HFFc6 (cell line): Measurements from ENCODE around the gene GLOD4. TPM values are rescaled to one million over a fixed set of nuclear protein-coding genes. Genes with fewer than 3 reads are reported as not detected.

Source experiments
- DNase-seq: peaks from one replicate; pipeline ENCODE4 v3.0.0-alpha.2; 2018
- H3K27ac Mint-ChIP-seq: 2 replicates; pipeline ENCODE4 v1.8.0; 2020; ENCODE audit warnings: mild to moderate bottlenecking, mixed read lengths
- H3K27me3 Mint-ChIP-seq: 2 replicates; pipeline ENCODE4 v1.8.0; 2021; ENCODE audit warnings: mild to moderate bottlenecking, moderate library complexity, mixed read lengths; ENCODE audit not compliant: insufficient read depth
- H3K36me3 Mint-ChIP-seq: 2 replicates; pipeline ENCODE4 v1.8.0; 2021; ENCODE audit warnings: low read depth, mixed read lengths
- H3K4me1 Mint-ChIP-seq: 2 replicates; pipeline ENCODE4 v1.8.0; 2020; ENCODE audit warnings: low read depth, mixed read lengths
- H3K4me3 Mint-ChIP-seq: 2 replicates; pipeline ENCODE4 v1.8.0; 2020; ENCODE audit warnings: mild to moderate bottlenecking, moderate library complexity, mixed read lengths
- H3K9me3 Mint-ChIP-seq: 2 replicates; pipeline ENCODE4 v1.8.0; 2020; ENCODE audit warnings: mild to moderate bottlenecking, mixed read lengths
- CTCF ChIP-seq: fragments of 200-600 bp; sonication (generic); IDR thresholded peaks from 2 replicates; pipeline ENCODE4 v1.5.0; 2021; ENCODE audit warnings: antibody characterized with exemption, mild to moderate bottlenecking
- total RNA-seq, 6 experiments: library from RNA; stranded (reverse); fragmentation: NEBNext Ultra II Directional; extraction: Animal tissue kit (Norgen Biotek cat#: 25700); gene quantifications; 2 replicates in 1 of 6; 3 replicates in 5 of 6; pipeline ENCODE4 v1.2.3, GENCODE V29; 2021

Gene GLOD4
- total RNA-seq, 6 experiments from 2014 or later, result 43.8 to 57.9 (median 48.6) TPM

DNA sequence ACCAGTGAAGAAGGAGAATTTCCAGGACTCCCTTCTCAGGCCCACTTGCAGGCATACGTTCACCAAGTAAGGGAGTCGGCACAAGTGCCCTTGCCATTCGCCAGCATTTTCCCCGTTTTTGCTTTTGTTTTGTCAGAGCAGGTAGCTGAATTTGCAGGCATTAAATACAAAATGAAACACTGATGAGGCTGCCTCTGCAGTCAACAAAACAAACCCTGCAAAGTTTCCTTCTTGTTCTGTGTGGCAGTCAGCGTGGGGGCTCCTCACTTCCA is 7.8 kb downstream of the GLOD4 start:
- no peak overlapping the region for H3K4me3 Mint-ChIP-seq
- peaks cover 57% of the 10 kb centered on the region for H3K36me3 Mint-ChIP-seq
- H3K4me1 Mint-ChIP-seq, result no peaks in the 10 kb centered on the region
- DNase-seq, result no peak
- no peaks in the 10 kb centered on the region; the same call in 1 of the 2 replicates for H3K27me3 Mint-ChIP-seq
- no peaks in the 10 kb centered on the region for H3K9me3 Mint-ChIP-seq
- no peak overlapping the region for H3K27ac Mint-ChIP-seq
- no peak for TF ChIP-seq CTCF

DNA sequence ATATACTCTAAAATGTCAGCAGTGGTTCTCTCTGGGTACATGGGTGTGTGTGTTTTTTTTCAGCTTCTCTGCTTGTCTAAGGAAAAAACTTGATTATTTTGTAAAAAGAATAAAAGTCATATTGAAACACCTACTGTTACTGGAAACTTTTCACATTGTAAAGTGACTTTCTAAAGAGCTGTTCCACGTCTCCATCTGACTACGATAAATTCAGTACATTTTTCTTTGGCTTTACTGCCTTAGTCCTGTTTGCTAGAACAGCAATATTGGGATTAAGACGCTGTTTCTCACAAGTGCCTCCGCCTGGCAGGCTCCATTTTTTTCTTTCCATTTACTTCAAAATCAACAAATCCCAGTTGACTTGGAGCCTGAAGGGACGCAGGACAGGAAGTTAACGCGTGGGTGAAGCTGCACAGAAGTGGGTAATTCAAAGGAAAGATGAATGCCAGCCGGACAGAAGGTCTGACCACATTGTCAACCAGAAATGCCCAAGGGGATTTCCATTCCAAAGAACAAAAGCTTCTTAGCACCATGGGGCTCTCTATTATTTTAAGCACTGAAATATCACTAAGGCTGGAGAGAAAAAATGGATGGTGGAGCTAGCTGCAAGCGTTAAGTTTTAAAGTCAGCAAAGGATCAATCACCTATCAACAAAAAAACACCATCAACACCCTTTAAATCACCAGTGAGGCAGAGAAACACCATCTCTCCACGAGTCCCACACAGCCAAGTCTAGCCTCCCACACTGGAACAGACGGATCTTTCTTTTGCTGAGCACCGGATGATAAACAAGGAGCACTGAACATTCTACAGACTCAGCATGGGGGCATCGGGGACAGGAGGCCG is 8.4 kb downstream of the GLOD4 start:
- no peaks in the 10 kb centered on the region; the same call in 1 of the 2 replicates for H3K27me3 Mint-ChIP-seq
- no peak for TF ChIP-seq CTCF
- H3K4me3 Mint-ChIP-seq, result no peak overlapping the region
- no peak overlapping the region for H3K27ac Mint-ChIP-seq
- peaks cover 57% of the 10 kb centered on the region for H3K36me3 Mint-ChIP-seq
- no peaks in the 10 kb centered on the region for H3K9me3 Mint-ChIP-seq
- DNase-seq, result no peak
- no peaks in the 10 kb centered on the region for H3K4me1 Mint-ChIP-seq

GRCh38 chr17:773016-773415 is 9.1 kb downstream of the GLOD4 start:
- no peak overlapping the region for H3K27ac Mint-ChIP-seq
- peaks cover 54% of the 10 kb centered on the region for H3K36me3 Mint-ChIP-seq
- DNase-seq, result no peak
- TF ChIP-seq CTCF, result no peak
- no peaks in the 10 kb centered on the region for H3K4me1 Mint-ChIP-seq
- no peaks in the 10 kb centered on the region for H3K9me3 Mint-ChIP-seq
- H3K27me3 Mint-ChIP-seq, result no peaks in the 10 kb centered on the region; the same call in 1 of the 2 replicates
- no peak overlapping the region for H3K4me3 Mint-ChIP-seq

- Mint-ChIP-seq H3K4me3 (no peak overlapping the region), H3K36me3 (peaks cover 41% of the 10 kb centered on the region), H3K4me1 (no peaks in the 10 kb centered on the region), H3K27ac (no peak overlapping the region), H3K9me3 (no peaks in the 10 kb centered on the region), H3K27me3 (no peaks in the 10 kb centered on the region)
- no peak for TF ChIP-seq CTCF
- DNase-seq, result no peak
Observed at GRCh38 chr17:767076-767475, 15.0 kb downstream of the GLOD4 start.

DNA sequence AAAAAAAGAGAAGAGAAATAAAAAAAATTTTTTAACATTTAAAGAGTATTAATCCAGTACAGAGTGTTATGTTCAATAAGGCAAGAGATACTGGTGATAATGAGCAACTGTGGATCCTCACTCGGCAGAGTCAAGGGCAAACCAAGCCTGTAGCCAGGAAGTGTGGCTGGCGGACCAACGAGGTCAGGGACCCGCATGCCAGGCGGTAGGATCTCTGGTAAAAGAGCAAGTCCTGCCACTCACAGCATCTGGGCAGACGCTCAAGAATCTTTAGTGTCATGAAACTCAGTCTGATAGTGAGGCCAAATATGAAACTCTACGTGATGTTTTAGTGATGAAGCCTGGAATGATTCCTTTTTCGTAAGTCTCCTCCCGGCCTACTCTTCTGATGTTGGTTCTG is 21.7 kb downstream of the GLOD4 start:
- Mint-ChIP-seq H3K9me3 (no peaks in the 10 kb centered on the region), H3K4me1 (no peaks in the 10 kb centered on the region), H3K36me3 (peaks cover 47% of the 10 kb centered on the region), H3K27me3 (peaks cover 2% of the 10 kb centered on the region; the same call in 1 of the 2 replicates), H3K27ac (no peak overlapping the region), H3K4me3 (no peak overlapping the region)
- DNase-seq, result no peak
- TF ChIP-seq CTCF, result no peak
